Lower lobe of right lung (tissue), 2 donors: Measurements from ENCODE around the gene RCE1. TPM values are rescaled to one million over a fixed set of nuclear protein-coding genes. Genes with fewer than 3 reads are reported as not detected.

Source experiments
- ATAC-seq, 2 donors: fragments of 200-7000 bp; cut with Tn5 transposase; one replicate each; pipeline ENCODE4 v1.9.1; 2020 to 2022; ENCODE audit warnings: mild to moderate bottlenecking in 2 of 2, moderate library complexity in 2 of 2
- DNase-seq: peaks from one replicate; pipeline ENCODE4 v3.0.0-alpha.2; 2020
- H3K27ac ChIP-seq: fragments of 200-600 bp; one replicate; pipeline ENCODE4 v1.8.0; 2022
- H3K27me3 ChIP-seq: fragments of 200-600 bp; one replicate; pipeline ENCODE4 v1.8.0; 2022; ENCODE audit warnings: low read depth
- H3K36me3 ChIP-seq: fragments of 200-600 bp; one replicate; pipeline ENCODE4 v1.8.0; 2022; ENCODE audit warnings: mild to moderate bottlenecking
- H3K4me1 ChIP-seq: fragments of 200-600 bp; one replicate; pipeline ENCODE4 v1.8.0; 2022
- H3K4me3 ChIP-seq: fragments of 200-600 bp; one replicate; pipeline ENCODE4 v1.8.0; 2022; ENCODE audit warnings: mild to moderate bottlenecking
- H3K9me3 ChIP-seq: fragments of 200-600 bp; one replicate; pipeline ENCODE4 v1.8.0; 2022
- CTCF ChIP-seq: fragments of 200-600 bp; IDR thresholded peaks from one replicate; pipeline ENCODE4 v1.8.0; 2022; ENCODE audit warnings: antibody characterized with exemption, mild to moderate bottlenecking
- intact Hi-C: fragments of 100-400 bp; cut with DNase I; formaldehyde crosslinking; loops from one replicate; pipeline ENCODE4 v1.11.0; 2022
- total RNA-seq: library from RNA; stranded (reverse); fragmentation: NEBNext Ultra II Directional; extraction: Animal tissue kit (Norgen Biotek cat#: 25700); gene quantifications from one replicate; pipeline ENCODE4 v1.2.1, GENCODE V29; 2021
- donor health status: DM: no; HTN: yes; CAD: no; lungs with severe emphysema.

RCE1 gene
- total RNA-seq, 1 donor from 2014 or later = 18.9 TPM

GRCh38 chr11:66870616-66871520 lies 27.6 kb downstream of the RCE1 start:
- Histone ChIP-seq H3K27ac (no peak overlapping the region), H3K36me3 (peaks cover 3% of the 10 kb centered on the region), H3K9me3 (no peaks in the 10 kb centered on the region), H3K27me3 (no peaks in the 10 kb centered on the region), H3K4me3 (no peak overlapping the region), H3K4me1 (no peaks in the 10 kb centered on the region)
- intact Hi-C loops = no loop called here
- ATAC-seq (no peak), DNase-seq (no peak)
- TF ChIP-seq CTCF = no peak

- H3K36me3 ChIP-seq = peaks cover 3% of the 10 kb centered on the region
- H3K27me3 ChIP-seq = no peaks in the 10 kb centered on the region
- no peak overlapping the region for H3K27ac ChIP-seq
- no peak for TF ChIP-seq CTCF
- intact Hi-C loops = no loop called here
- no peak for DNase-seq
- H3K4me1 ChIP-seq = no peaks in the 10 kb centered on the region
- H3K4me3 ChIP-seq = no peak overlapping the region
- no peaks in the 10 kb centered on the region for H3K9me3 ChIP-seq
- no peak for ATAC-seq
These were observed 28.3 kb downstream of the RCE1 start for GRCh38 chr11:66871521-66871901.

GRCh38 chr11:66874232-66874631 lies 31.0 kb downstream of the RCE1 start:
- intact Hi-C loops = no loop called here
- Histone ChIP-seq H3K27ac (no peak overlapping the region), H3K27me3 (no peaks in the 10 kb centered on the region), H3K4me3 (no peak overlapping the region), H3K4me1 (no peaks in the 10 kb centered on the region), H3K36me3 (peaks cover 3% of the 10 kb centered on the region), H3K9me3 (no peaks in the 10 kb centered on the region)
- no peak for TF ChIP-seq CTCF
- no peak for DNase-seq
- ATAC-seq = no peak

- H3K4me1 ChIP-seq = peaks cover 3% of the 10 kb centered on the region
- no peak for TF ChIP-seq CTCF
- ATAC-seq (no peak), DNase-seq (no peak)
- intact Hi-C loops = no loop called here
- H3K9me3 ChIP-seq = no peaks in the 10 kb centered on the region
- no peak overlapping the region for H3K27ac ChIP-seq
- no peaks in the 10 kb centered on the region for H3K27me3 ChIP-seq
- H3K4me3 ChIP-seq = no peak overlapping the region
- H3K36me3 ChIP-seq = no peaks in the 10 kb centered on the region
These were observed 32.1 kb downstream of the RCE1 start for GRCh38 chr11:66875378-66875777.

GRCh38 chr11:66877588-66878385 lies 34.5 kb downstream of the RCE1 start:
- no peak overlapping the region for H3K4me3 ChIP-seq
- intact Hi-C loops = no loop called here

More at GRCh38 chr11:66877588-66878385, 34.5 kb downstream of the RCE1 start:
- Histone ChIP-seq H3K27me3 (no peaks in the 10 kb centered on the region), H3K4me1 (peaks cover 8% of the 10 kb centered on the region), H3K9me3 (no peaks in the 10 kb centered on the region), H3K36me3 (no peaks in the 10 kb centered on the region), H3K27ac (no peak overlapping the region)
- DNase-seq (no peak), ATAC-seq (no peak)
- no peak for TF ChIP-seq CTCF
